Endodermal cell (in vitro differentiated cells): ENCODE measurements around the gene KYNU. TPM values are rescaled to one million over a fixed set of nuclear protein-coding genes. Genes with fewer than 3 reads are reported as not detected.

Experiments
- DNase-seq: peaks from one replicate; pipeline ENCODE4 v3.0.0-alpha.2; 2017
- H3K27ac ChIP-seq: 2 replicates; pipeline ENCODE4 v1.5.1; 2013; ENCODE audit warnings: mild to moderate bottlenecking, low read depth, low read length, moderate library complexity
- H3K27me3 ChIP-seq: 2 replicates; pipeline ENCODE4 v1.6.1; 2013; ENCODE audit warnings: mild to moderate bottlenecking, low read length, moderate library complexity; ENCODE audit not compliant: insufficient read depth, control insufficient read depth, poor library complexity, severe bottlenecking
- H3K36me3 ChIP-seq: 2 replicates; pipeline ENCODE4 v1.7.0; 2013; ENCODE audit warnings: mild to moderate bottlenecking, low read length, moderate library complexity; ENCODE audit not compliant: control insufficient read depth, insufficient read depth
- H3K4me1 ChIP-seq: one replicate; pipeline ENCODE4 v1.7.0; 2013; ENCODE audit warnings: low read length; ENCODE audit not compliant: control insufficient read depth, insufficient read depth
- H3K4me3 ChIP-seq: 2 replicates; pipeline ENCODE4 v1.5.1; 2013; ENCODE audit warnings: mild to moderate bottlenecking, low read length, moderate library complexity
- H3K9ac ChIP-seq: 2 replicates; pipeline ENCODE4 v1.6.1; 2013; ENCODE audit warnings: mild to moderate bottlenecking, low read length, moderate library complexity; ENCODE audit not compliant: poor library complexity, severe bottlenecking; ENCODE audit errors: extremely low read depth
- H3K9me3 ChIP-seq: 2 replicates; pipeline ENCODE4 v1.6.1; 2013; ENCODE audit warnings: mild to moderate bottlenecking, low read length, moderate library complexity; ENCODE audit not compliant: control insufficient read depth
- H3K27ac Mint-ChIP-seq: 2 replicates; pipeline ENCODE4 v1.8.0; 2020; ENCODE audit warnings: mixed read lengths
- H3K27me3 Mint-ChIP-seq: 2 replicates; pipeline ENCODE4 v1.8.0; 2021; ENCODE audit warnings: mild to moderate bottlenecking, mixed read lengths; ENCODE audit not compliant: insufficient read depth
- H3K36me3 Mint-ChIP-seq: 2 replicates; pipeline ENCODE4 v1.8.0; 2020; ENCODE audit warnings: low read depth, mixed read lengths
- H3K4me1 Mint-ChIP-seq: 2 replicates; pipeline ENCODE4 v1.8.0; 2020; ENCODE audit warnings: mixed read lengths
- H3K4me3 Mint-ChIP-seq: 2 replicates; pipeline ENCODE4 v1.8.0; 2020; ENCODE audit warnings: mild to moderate bottlenecking, moderate library complexity, mixed read lengths
- H3K9me3 Mint-ChIP-seq: 2 replicates; pipeline ENCODE4 v1.8.0; 2020; ENCODE audit warnings: mild to moderate bottlenecking, mixed read lengths
- CTCF ChIP-seq: fragments of 200-600 bp; sonication (generic); conservative IDR thresholded peaks from 2 replicates; pipeline ENCODE4 v1.5.0; 2021; ENCODE audit warnings: antibody characterized with exemption, mild to moderate bottlenecking
- WGBS, 2 experiments: methylation state at CpG; one replicate each; pipeline versions ENCODE4 v1.1.5 to v1.1.7; 2013; ENCODE audit warnings: missing lambda C conversion rate in 2 of 2, mixed read lengths in 1 of 2; ENCODE audit not compliant: insufficient coverage in 1 of 2, insufficient read length in 1 of 2; 5-methylcytosine and 5-hydroxymethylcytosine counted together
- total RNA-seq, 2 donors: library from RNA; stranded (reverse); fragmentation: NEBNext Ultra II Directional in 1 of 2; extraction: Animal tissue kit (Norgen Biotek cat#: 25700) in 1 of 2; gene quantifications; 2 replicates in 1 of 2; 3 replicates in 1 of 2; pipeline ENCODE4 v1.2.1, GENCODE V29; 2021

The KYNU gene
- total RNA-seq, 2 donors from 2014 or later, result 1.2 to 4.2 TPM

GRCh38 chr2:142857256-142858164, 20.0 kb upstream of the KYNU start:
- no peak for TF ChIP-seq CTCF
- Mint-ChIP-seq H3K27ac (no peak overlapping the region), H3K4me1 (no peaks in the 10 kb centered on the region), H3K9me3 (no peaks in the 10 kb centered on the region), H3K4me3 (no peak overlapping the region), H3K27me3 (no peaks in the 10 kb centered on the region), H3K36me3 (no peaks in the 10 kb centered on the region)
- H3K27me3 ChIP-seq, result no peaks in the 10 kb centered on the region
- no peaks in the 10 kb centered on the region for H3K36me3 ChIP-seq
- no peak overlapping the region for H3K4me3 ChIP-seq
- no peaks in the 10 kb centered on the region for H3K4me1 ChIP-seq
- no peak for DNase-seq
- 81 to 96% methylated on average over 3 to 5 of the region's 5 CpGs for WGBS, 2 experiments
- H3K9ac ChIP-seq, result no peak overlapping the region
- no peak overlapping the region for H3K27ac ChIP-seq
- no peaks in the 10 kb centered on the region for H3K9me3 ChIP-seq

GRCh38 chr2:142858961-142859360, 18.5 kb upstream of the KYNU start:
- DNase-seq, result no peak
- no peak for TF ChIP-seq CTCF
- H3K27me3 Mint-ChIP-seq, result no peaks in the 10 kb centered on the region
- Histone ChIP-seq H3K4me3 (no peak overlapping the region), H3K9ac (no peak overlapping the region), H3K4me1 (no peaks in the 10 kb centered on the region), H3K9me3 (no peaks in the 10 kb centered on the region), H3K36me3 (no peaks in the 10 kb centered on the region), H3K27me3 (no peaks in the 10 kb centered on the region), H3K27ac (no peak overlapping the region)
- 95% methylated on average over 1 of the region's 1 CpG; no CpG with 5 or more reads in 1 of the 2 experiments for WGBS, 2 experiments
- H3K27ac Mint-ChIP-seq, result no peak overlapping the region
- H3K36me3 Mint-ChIP-seq, result no peaks in the 10 kb centered on the region
- H3K4me3 Mint-ChIP-seq, result no peak overlapping the region
- H3K9me3 Mint-ChIP-seq, result no peaks in the 10 kb centered on the region
- no peaks in the 10 kb centered on the region for H3K4me1 Mint-ChIP-seq

GRCh38 chr2:142862299-142862698, 15.2 kb upstream of the KYNU start:
- DNase-seq, result no peak
- no peak for TF ChIP-seq CTCF
- Mint-ChIP-seq H3K36me3 (no peaks in the 10 kb centered on the region), H3K9me3 (no peaks in the 10 kb centered on the region), H3K4me1 (peaks cover 3% of the 10 kb centered on the region), H3K27me3 (no peaks in the 10 kb centered on the region), H3K27ac (no peak overlapping the region), H3K4me3 (no peak overlapping the region)
- no peaks in the 10 kb centered on the region for H3K4me1 ChIP-seq
- 92 to 96% methylated on average over 3 to 4 of the region's 4 CpGs for WGBS, 2 experiments
- no peaks in the 10 kb centered on the region for H3K9me3 ChIP-seq
- no peak overlapping the region for H3K4me3 ChIP-seq
- H3K27me3 ChIP-seq, result no peaks in the 10 kb centered on the region
- no peak overlapping the region for H3K9ac ChIP-seq
- no peak overlapping the region for H3K27ac ChIP-seq
- no peaks in the 10 kb centered on the region for H3K36me3 ChIP-seq
